Measurements from ENCODE around the gene KIF13A.

The KIF13A gene

DNA sequence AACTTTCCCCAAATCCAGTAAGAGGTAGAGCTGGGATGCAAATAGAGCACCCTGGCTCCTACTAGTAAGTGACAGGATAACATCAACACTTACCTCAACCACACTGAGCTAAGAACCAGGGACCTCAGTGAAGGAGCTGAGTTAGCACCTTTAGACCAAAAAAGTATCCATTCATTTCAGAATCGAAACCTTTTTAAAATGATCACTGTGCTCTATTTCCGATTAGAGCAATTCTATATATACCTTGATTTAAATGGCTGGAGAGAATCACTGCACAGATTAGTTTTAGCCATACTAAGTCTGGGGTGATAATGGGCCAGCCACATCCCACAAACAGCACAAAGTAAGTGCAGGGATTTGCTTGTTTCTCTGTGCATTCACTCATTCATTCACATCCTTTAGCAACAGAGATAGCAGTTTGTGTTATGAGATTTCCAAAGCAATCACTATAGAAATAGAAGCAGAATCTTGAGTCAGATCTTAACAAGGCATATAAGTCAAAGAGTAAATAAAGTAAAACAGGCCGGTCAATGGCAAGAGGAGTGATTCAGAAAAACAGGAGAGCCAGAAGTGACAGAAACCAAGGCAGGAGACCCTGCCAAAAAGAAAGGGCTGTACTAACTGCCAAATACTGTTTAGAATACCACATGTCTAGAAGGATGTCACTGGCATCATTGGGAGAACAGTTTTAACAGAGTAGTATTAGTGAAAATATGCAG lies 136.3 kb downstream of the KIF13A start:
- DNase-seq (ENCODE audit: low read depth in 1 of 2, low spot score in 1 of 2), result no peak
- no peak overlapping the region for H3K27ac ChIP-seq (replicated peaks)
- TF ChIP-seq POLR2AphosphoS5 (IDR thresholded peaks at IDR 0.05; ENCODE audit: low read depth), result no peak
- TF ChIP-seq, protein P1, sequence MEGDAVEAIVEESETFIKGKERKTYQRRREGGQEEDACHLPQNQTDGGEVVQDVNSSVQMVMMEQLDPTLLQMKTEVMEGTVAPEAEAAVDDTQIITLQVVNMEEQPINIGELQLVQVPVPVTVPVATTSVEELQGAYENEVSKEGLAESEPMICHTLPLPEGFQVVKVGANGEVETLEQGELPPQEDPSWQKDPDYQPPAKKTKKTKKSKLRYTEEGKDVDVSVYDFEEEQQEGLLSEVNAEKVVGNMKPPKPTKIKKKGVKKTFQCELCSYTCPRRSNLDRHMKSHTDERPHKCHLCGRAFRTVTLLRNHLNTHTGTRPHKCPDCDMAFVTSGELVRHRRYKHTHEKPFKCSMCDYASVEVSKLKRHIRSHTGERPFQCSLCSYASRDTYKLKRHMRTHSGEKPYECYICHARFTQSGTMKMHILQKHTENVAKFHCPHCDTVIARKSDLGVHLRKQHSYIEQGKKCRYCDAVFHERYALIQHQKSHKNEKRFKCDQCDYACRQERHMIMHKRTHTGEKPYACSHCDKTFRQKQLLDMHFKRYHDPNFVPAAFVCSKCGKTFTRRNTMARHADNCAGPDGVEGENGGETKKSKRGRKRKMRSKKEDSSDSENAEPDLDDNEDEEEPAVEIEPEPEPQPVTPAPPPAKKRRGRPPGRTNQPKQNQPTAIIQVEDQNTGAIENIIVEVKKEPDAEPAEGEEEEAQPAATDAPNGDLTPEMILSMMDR (IDR thresholded peaks at IDR 0.05; ENCODE audit: insufficient read depth, low read length), result no peak
- no peak for TF ChIP-seq SPI1 (IDR thresholded peaks at IDR 0.05; ENCODE audit: borderline replicate concordance, low read depth)
- TF ChIP-seq, protein P2, sequence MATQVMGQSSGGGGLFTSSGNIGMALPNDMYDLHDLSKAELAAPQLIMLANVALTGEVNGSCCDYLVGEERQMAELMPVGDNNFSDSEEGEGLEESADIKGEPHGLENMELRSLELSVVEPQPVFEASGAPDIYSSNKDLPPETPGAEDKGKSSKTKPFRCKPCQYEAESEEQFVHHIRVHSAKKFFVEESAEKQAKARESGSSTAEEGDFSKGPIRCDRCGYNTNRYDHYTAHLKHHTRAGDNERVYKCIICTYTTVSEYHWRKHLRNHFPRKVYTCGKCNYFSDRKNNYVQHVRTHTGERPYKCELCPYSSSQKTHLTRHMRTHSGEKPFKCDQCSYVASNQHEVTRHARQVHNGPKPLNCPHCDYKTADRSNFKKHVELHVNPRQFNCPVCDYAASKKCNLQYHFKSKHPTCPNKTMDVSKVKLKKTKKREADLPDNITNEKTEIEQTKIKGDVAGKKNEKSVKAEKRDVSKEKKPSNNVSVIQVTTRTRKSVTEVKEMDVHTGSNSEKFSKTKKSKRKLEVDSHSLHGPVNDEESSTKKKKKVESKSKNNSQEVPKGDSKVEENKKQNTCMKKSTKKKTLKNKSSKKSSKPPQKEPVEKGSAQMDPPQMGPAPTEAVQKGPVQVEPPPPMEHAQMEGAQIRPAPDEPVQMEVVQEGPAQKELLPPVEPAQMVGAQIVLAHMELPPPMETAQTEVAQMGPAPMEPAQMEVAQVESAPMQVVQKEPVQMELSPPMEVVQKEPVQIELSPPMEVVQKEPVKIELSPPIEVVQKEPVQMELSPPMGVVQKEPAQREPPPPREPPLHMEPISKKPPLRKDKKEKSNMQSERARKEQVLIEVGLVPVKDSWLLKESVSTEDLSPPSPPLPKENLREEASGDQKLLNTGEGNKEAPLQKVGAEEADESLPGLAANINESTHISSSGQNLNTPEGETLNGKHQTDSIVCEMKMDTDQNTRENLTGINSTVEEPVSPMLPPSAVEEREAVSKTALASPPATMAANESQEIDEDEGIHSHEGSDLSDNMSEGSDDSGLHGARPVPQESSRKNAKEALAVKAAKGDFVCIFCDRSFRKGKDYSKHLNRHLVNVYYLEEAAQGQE (IDR thresholded peaks at IDR 0.05; ENCODE audit: insufficient replicate concordance, low read depth), result no peak
- TF ChIP-seq GABPA (IDR thresholded peaks at IDR 0.05; ENCODE audit: low read depth), result no peak

DNA sequence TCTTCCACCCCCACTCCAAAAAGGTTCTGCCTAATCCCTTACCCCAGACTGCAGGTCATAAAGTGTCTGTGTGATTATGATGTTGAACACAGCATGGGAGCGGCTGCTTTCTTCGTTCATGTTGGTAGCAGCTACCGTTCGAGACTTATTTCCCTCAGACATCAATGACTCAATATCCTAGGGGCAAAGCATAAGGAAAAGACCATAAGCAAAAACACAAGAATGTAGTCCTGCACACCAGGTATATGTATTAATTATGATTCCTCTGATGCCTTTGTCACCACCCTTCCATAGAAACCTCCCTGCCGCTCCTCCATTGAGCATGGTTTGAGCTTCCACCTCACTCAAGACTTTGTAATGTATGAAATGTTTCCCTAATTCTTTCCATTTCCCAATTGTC lies 137.2 kb downstream of the KIF13A start:
- DNase-seq (ENCODE audit: low read depth in 1 of 2, low spot score in 1 of 2), result no peak
- Histone ChIP-seq H3K27ac (replicated peaks) (no peak overlapping the region), H3K27me3 (ENCODE audit: insufficient read depth, poor library complexity, severe bottlenecking) (no peaks in the 10 kb centered on the region), H3K4me3 (replicated peaks; ENCODE audit: insufficient read depth, low read length) (no peak overlapping the region)
- TF ChIP-seq SPI1 (IDR thresholded peaks at IDR 0.05; ENCODE audit: borderline replicate concordance, low read depth), result no peak
- TF ChIP-seq, protein P2 (IDR thresholded peaks at IDR 0.05; ENCODE audit: insufficient replicate concordance, low read depth), result no peak
- no peak for TF ChIP-seq GABPA (IDR thresholded peaks at IDR 0.05; ENCODE audit: low read depth)
- no peak for TF ChIP-seq POLR2AphosphoS5 (IDR thresholded peaks at IDR 0.05; ENCODE audit: low read depth)
- TF ChIP-seq, protein P1 (IDR thresholded peaks at IDR 0.05; ENCODE audit: insufficient read depth, low read length), result no peak

More for the DNA sequence above, 136.3 kb downstream of the KIF13A start:
- H3K4me3 ChIP-seq (replicated peaks; ENCODE audit: insufficient read depth, low read length), result no peak overlapping the region
- H3K27me3 ChIP-seq (ENCODE audit: insufficient read depth, poor library complexity, severe bottlenecking), result no peaks in the 10 kb centered on the region

DNA sequence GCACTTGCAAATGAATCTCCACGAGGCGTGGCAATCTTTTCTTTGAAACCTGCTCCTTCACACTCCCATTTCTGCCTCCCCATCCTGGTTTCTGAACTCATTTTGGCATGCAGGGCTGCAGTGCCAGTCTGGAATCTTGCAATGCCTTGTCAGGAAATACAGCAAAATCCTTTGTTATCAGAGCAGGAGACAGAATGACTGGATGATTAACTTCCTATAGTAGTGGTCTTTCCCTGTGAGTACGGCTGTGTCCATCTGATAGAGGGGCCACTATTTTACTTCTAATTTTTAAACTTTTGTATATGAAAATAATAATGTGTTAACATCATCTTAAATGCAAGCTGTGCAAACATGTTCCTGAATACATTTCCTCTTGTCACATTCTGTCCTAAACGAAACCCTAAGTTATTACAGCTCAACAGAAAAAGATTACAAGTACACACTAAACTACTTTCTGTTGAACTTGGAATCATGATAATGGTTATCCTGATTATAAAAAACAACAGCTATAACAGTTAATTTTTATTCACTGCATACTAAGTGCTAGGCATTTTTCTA lies 140.2 kb downstream of the KIF13A start:
- no peak overlapping the region for H3K27ac ChIP-seq (replicated peaks)
- DNase-seq (ENCODE audit: low read depth in 1 of 2, low spot score in 1 of 2), result no peak
- H3K27me3 ChIP-seq (ENCODE audit: insufficient read depth, poor library complexity, severe bottlenecking), result no peaks in the 10 kb centered on the region

More for the DNA sequence above, 140.2 kb downstream of the KIF13A start:
- TF ChIP-seq, protein P1 (IDR thresholded peaks at IDR 0.05; ENCODE audit: insufficient read depth, low read length), result no peak
- TF ChIP-seq, protein P2 (IDR thresholded peaks at IDR 0.05; ENCODE audit: insufficient replicate concordance, low read depth), result no peak
- TF ChIP-seq GABPA (IDR thresholded peaks at IDR 0.05; ENCODE audit: low read depth) (no peak), POLR2AphosphoS5 (IDR thresholded peaks at IDR 0.05; ENCODE audit: low read depth) (no peak), SPI1 (IDR thresholded peaks at IDR 0.05; ENCODE audit: borderline replicate concordance, low read depth) (no peak)
- H3K4me3 ChIP-seq (replicated peaks; ENCODE audit: insufficient read depth, low read length), result no peak overlapping the region

Data from HL-60 (cell line).